Superior temporal gyrus (tissue), 1 donor: ENCODE measurements around the gene IFI6.
"Not testable (repeated sequence)": the region's sequence is repeated elsewhere in the genome, so short reads cannot be mapped to it uniquely, and the experiment has no call there.

Experiments used
- DNase-seq: peaks from one replicate; pipeline ENCODE4 v3.0.0-alpha.2; 2016; ENCODE audit errors: extremely low spot score

The IFI6 gene

DNA sequence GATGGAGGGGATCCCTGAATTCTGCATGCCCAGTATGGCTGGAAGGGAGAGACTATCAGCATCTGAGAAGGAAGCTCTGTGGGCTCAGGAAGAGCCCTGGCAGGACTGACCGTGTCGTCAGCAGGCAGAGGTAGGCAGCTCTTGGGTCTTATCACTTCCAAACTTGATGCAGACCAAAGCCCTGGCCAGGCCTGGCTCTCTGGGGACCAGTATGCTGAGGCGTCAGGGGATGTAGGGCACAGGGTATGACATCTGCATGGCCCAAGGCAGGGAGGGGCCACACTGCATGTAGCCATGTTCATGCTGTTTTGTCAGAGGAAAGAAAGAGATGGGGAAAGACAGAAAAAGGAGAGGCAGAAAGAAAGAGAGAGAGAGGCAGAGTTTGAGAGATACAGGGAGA lies 43.3 kb downstream of the IFI6 start:
- DNase-seq = no peak

DNA sequence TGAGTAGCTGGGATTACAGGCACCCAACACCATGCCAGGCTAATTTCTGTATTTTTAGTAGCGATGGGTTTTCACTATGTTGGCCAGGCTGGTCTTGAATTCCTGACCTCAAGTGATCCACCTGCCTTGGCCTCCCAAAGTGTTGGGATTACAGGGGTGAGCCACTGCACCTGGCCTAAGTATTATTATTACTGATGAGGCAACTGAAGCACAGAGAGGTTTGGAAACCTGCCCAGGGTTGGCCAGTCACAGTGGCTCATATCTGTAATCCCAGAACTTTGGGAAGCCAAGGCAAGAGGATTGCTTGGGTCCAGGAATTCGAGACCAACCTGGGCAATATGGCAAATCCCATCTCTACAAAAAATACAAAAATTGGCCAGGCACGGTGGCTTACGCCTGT lies 44.3 kb downstream of the IFI6 start:
- not testable (repeated sequence) for DNase-seq

DNA sequence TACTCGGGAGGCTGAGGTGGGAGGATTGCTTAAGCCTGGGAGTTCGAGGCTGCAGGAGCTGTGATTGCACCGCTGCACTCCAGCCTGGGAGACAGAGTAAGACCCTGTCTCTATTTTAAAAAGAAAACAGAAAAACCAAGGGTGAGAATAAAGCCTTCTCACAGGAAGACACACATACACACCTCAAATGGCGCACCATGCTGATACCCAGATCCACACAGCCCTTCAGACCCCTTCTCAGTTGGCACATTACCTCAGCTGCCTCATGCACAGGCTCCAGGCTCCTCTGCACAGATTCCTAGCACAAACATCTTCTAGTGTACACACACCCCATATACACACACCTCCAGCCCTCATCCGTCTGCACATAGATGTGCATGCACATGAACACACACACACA lies 44.9 kb downstream of the IFI6 start:
- no peak for DNase-seq

DNA sequence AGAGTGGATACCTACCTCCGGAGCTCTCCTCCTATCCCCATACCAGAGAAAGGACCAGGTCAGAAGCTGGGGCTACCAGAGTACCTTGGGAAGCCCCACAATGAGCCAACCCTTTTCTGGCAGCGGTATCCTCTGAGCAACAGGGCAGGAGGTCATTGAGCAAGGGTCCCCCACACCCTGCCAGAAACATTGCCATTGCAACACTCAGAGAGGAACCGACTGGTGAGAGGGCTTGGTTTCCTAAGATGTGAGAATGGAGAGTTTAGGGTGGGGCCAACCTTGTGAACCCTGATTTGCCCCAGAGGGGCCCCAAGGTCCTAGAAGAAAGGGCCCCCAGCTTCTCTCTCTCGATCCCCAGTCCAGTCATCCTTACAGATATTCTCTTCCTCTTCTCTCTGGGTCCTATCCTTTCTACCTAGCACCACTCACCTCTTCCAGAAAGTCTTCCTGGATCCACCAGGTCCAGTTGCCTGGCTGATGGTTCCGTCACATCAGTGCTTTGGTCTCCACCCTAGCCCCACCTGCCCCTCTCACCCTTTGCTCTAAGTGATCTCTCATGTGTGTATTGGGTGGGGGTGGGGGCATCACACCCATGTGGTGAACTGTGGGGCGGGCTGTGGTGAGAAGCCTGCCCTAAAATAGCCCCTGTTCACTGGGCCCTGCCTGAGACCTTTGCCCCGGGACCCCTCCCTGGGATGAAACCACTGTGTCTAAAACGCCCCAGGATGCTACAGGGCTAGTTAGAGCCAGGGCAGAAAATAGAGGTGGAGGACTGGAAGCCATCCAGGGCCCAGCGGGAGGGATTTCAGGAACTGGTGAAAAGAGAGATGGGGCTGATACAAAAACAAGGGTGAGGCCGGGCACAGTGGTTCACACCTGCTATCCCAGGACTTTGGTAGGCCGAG lies 45.7 kb downstream of the IFI6 start:
- DNase-seq = no peak

DNA sequence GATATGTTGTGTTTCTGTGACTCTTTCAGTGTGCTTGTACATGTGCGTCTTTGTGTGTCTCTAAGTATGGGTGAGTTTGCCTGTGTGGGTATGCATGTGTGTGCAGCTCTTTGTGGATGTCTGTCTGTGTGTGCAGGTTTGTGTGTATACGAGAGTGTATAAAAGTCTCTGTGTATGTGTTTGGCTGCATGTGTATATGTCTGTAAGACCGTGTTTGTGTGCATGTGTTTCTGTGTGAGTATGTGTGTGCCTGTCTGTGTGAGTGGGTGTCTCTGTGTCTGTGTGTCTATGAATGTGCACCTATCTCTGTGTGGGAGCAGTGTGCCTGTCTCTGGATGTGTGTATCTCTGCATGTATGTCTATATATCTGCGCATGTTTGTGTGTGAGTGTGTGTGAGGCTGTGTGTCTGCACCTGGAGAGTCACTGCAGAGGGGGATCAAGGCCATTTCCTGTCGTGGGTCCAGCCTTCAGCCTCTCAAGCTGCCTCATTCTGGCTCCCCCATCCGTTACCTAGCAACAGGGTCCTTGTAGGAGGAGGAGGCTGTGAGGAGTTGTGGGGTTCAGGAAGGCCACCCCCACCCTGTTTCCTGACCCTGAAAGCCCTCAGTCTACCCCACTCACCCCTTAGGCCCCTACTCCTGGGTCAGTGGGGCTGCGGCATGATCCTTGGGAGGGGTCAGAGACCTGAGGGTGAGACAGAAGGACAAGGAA lies 47.4 kb downstream of the IFI6 start:
- no peak for DNase-seq

DNA sequence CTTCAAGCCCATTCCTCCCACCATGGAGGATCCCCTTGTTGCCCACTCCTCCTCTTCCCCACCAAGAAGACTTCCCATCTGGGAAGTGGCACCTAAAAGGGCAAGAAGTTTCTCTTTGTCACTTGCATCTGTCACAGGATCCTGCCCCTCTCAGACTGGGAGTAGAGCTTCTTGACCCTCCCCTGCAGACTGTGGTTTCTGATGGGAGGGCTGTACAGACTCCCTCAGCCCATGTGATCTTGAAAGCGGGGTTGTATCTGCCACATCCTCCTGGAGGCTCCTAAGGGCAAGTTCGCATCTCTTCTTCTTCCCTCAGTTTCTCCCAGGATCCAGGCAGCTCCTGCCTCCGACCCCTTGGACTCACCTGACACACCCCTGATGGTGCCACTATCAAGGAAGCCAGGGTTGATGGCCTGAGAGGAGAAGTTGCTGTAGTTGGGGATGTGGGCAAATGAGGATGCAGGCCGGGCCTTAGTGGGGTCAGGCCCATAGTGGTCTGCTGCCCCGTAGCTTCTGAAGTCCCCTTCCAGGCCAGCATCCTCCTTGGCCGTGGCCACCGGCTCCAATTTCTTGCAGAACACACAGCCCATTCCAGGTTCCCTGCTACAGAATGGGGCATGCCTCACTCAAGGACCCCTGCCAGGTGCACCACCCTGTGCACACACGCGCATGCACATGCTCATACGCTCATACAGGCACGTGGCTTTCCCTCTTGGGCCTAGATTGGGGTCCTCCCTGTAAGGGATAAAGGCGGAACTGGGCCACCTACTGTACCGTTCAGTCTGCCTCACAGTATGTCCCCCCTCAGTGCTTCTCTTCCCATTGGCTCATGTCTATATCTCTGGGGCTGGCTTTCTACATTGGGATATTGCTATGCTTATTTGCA lies 48.4 kb downstream of the IFI6 start:
- DNase-seq = no peak

DNA sequence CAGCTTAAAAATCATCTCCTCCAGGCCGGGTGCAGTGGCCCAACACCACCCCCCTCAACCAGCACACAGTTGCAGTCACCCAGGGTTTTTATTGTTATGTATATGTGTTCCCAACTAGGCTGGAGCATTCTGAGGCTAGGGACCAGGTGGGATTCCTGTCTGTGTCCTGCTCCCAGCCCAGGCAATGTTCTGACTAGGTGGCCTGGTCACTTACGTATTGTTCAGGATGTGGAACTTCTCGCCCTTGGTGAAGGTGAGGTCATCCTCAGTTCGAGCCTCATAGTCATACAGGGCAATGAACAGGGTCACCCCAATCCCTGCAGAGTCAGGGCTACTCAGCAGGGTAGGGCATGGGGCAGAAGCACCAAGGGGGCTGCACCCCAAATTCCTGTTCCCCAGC lies 49.2 kb downstream of the IFI6 start:
- DNase-seq = no peak

DNA sequence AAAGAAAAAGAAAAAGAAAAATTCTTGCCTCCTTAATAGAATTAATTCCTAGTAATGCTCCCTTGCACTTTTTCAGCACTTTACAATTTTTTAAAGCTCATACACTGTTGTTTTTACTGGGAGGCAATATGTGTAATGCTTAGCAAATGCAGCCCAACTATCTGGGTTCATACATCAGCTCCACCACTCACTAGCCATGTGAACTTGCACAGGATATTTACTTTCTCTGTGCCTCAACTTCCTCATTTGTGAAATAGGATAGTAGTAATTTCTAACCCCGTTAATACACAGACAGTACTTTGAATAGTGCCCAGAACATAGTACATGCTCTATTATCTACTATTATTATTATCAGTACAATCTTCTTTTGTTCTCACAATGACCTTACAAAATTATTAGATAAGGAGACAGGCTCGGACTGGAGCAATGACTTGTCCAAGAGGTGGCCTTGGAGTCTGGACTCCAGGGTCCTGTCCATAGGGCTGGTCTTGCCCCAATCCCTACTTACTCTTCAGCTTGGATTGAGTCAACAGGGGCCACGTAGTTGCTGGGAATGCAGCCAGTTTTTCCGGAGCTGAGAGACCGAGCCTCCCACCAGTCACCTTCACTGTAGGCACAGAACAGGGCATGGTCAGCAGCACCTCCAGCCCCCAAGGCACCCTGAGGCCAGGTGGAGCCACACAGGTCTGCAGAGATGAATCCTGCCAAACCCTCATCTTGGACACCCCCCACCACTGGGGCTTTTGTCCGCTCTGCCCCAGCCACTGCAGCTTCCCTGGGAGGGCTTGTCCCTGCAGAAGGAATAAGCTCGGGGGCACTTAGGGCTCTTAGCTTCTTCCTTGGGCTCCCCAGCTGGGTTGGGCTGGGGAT lies 50.7 kb downstream of the IFI6 start:
- no peak for DNase-seq

DNA sequence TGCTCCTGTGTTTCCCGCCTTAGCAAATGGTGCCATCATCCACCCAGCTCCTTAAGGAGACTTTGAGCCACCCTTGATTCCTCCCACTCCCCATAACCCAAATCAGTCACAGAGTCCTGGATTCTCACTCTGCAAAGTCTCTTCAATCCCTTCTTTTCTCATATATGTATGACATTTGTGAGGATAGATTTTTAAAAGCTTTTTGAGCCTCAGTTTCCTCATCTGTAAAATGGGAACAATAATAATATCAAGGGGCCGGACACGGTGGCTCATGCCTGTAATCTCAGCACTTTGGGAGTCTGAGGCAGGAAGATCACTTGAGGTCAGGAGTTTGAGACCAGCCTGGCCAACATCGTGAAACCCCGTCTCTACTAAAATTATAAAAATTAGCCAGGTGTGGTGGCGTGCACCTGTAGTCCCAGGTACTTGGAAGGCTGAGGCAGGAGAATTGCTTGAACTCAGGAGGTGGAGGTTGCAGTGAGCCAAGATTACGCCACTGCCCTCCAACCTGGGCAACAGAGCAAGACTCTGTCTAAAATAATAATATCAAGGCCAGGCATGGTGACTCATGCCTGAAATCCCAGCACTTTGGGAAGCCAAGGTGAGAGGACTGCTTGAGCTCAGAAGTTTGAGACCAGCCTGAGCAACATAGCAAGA lies 52.1 kb downstream of the IFI6 start:
- not testable (repeated sequence) for DNase-seq

DNA sequence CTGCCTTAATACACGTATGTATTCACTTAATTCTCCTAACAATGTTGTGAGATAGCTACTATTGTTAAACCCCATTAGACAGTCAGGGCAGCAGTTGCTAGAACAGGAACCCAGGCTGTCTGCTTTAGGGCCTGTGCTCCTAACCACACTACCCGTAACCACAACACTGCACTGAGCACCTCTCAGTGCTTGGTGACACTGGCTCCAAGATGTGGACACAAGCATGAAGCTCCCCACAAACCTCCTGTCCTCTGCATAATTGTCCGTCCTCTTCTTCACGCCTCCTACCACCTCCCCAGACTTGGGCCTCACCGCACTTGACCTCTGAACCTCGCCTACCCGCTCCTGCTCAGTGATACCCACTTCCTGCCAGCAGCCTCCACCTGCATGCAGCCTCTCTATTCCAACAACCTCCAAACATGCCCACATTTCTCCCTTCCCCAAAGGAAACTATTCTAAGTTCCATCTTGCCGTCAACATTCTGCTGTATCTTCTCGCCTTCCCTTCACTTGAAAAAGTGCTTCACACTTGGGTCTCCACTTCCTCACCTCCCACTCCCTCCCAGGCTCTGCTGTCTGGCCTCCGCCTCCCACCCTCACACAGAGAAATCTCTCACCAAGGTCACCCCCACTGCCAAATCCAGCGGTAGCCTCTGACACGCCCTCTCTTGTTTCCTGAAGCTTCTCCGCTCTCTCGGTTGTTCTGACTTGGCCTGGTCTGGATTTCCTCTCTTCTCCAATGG lies 53.5 kb downstream of the IFI6 start:
- no peak for DNase-seq

DNA sequence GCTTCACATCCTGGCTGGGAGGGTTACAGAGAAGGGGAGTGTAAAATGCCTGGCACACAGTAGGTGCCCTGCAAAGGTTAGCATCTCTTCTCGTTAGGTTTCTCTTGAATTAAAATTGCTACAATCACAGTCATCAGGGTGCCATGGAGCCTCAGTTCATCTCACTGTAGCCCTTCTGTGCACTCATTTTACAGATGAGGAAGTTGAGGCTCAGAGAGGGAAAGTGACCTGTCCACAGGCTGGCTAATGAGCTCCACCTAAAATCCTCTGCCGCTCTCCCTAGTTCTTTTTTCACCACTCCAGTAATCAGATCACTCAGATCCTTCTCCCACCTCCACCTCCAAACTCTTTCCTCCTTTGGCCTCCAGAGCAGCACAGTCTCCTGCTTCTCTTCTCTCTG lies 54.6 kb downstream of the IFI6 start:
- no peak for DNase-seq

DNA sequence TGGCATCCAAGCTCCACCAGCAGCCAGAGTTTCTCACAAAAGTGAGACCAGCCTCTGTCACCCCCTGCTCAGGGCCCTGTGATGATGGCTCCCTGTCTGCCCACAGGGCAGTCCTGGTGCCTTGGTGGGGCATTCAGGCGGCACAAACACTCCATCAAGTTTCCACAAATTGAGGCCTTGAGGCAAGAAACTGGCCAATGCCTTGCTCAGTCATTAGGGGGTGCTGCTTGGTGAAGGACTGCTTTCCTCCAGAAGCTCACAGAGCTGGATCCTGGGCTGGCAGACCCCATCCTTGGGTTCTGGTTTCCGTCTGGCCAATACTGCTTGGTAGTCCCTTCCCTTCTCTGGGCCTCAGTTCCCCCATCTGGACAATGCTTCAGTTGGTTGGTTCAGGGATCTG lies 55.6 kb downstream of the IFI6 start:
- no peak for DNase-seq
